ENCODE data around the gene CACNA1H.

Gene CACNA1H

GRCh38 chr16:1158456-1159324 is 5.8 kb downstream of the CACNA1H start:
- no peak for DNase-seq (ENCODE audit: low read depth)

- no peak for DNase-seq (ENCODE audit: low read depth)
Measured at GRCh38 chr16:1159325-1159972, 6.5 kb downstream of the CACNA1H start.

GRCh38 chr16:1159973-1160772 is 7.3 kb downstream of the CACNA1H start:
- no peak for DNase-seq (ENCODE audit: low read depth)

- DNase-seq (ENCODE audit: low read depth), result no peak
Measured at GRCh38 chr16:1160773-1161348, 8.0 kb downstream of the CACNA1H start.

GRCh38 chr16:1162701-1163566 is 10.0 kb downstream of the CACNA1H start:
- no peak for DNase-seq (ENCODE audit: low read depth)

- DNase-seq (ENCODE audit: low read depth), result no peak
Measured at GRCh38 chr16:1163567-1164055, 10.7 kb downstream of the CACNA1H start.

- no peak for DNase-seq (ENCODE audit: low read depth)
Measured at GRCh38 chr16:1164382-1164781, 11.5 kb downstream of the CACNA1H start.

- no peak for DNase-seq (ENCODE audit: low read depth)
Measured at GRCh38 chr16:1164975-1165374, 12.1 kb downstream of the CACNA1H start.

- DNase-seq (ENCODE audit: low read depth), result no peak
Measured at GRCh38 chr16:1165511-1165910, 12.6 kb downstream of the CACNA1H start.

GRCh38 chr16:1167276-1168107 is 14.6 kb downstream of the CACNA1H start:
- no peak for DNase-seq (ENCODE audit: low read depth)

- DNase-seq (ENCODE audit: low read depth), result no peak
Measured at GRCh38 chr16:1168837-1169236, 15.9 kb downstream of the CACNA1H start.

GRCh38 chr16:1169285-1170075 is 16.6 kb downstream of the CACNA1H start:
- no peak for DNase-seq (ENCODE audit: low read depth)

GRCh38 chr16:1170076-1170418 is 17.1 kb downstream of the CACNA1H start:
- DNase-seq (ENCODE audit: low read depth), result no peak

GRCh38 chr16:1171001-1171400 is 18.1 kb downstream of the CACNA1H start:
- DNase-seq (ENCODE audit: low read depth), result no peak

- no peak for DNase-seq (ENCODE audit: low read depth)
Measured at GRCh38 chr16:1171854-1172428, 19.0 kb downstream of the CACNA1H start.

- no peak for DNase-seq (ENCODE audit: low read depth)
Measured at GRCh38 chr16:1172651-1173050, 19.7 kb downstream of the CACNA1H start.

- DNase-seq (ENCODE audit: low read depth), result no peak
Measured at GRCh38 chr16:1173788-1174451, 21.0 kb downstream of the CACNA1H start.
